Measurements from ENCODE around the gene OSBPL10. TPM values are rescaled to one million over a fixed set of nuclear protein-coding genes. Genes with fewer than 3 reads are reported as not detected.

Gene OSBPL10
- total and polyA plus RNA-seq, 2 of the 4 experiments (the other 2 are of a cell fraction), result 9.5 to 10.1 TPM

DNA sequence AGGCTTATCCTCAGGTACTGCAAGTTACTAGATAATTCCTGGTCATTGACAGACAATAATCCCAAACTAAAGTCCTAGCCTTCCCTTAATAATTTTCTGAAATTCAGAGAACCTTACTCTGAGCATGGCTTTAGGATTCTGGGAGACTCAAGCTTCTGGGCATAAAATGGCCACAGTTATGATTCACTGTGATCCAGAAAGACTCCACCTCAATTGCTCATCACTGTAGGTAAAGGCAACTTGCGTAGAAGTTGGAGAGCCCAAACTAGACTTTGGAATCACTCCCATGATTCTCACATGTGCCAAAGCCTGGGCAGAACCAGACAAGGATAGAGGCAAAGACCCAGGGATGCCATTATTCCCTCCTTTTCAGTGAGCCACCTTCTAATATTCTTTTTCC lies 195.3 kb downstream of the OSBPL10 start:
- in situ Hi-C loops (cut with MboI; ENCODE audit: low sequenced_read_pairs), result no loop called here
- no CpG with 5 or more reads among the region's 1 CpG for WGBS, 2 experiments (ENCODE audit: extremely low coverage in 2 of 2, insufficient read length in 1 of 2)
- Histone ChIP-seq H3K9ac (ENCODE audit: low read depth, low read length) (no peak overlapping the region), H2BK15ac (ENCODE audit: low read depth, low read length) (no peak overlapping the region), H3K36me3 (ENCODE audit: control insufficient read depth, insufficient read depth, low read length) (no peaks in the 10 kb centered on the region), H3K4me3 (ENCODE audit: insufficient read depth, low read depth, low read length) (no peak overlapping the region), H3K4ac (ENCODE audit: low read depth, low read length) (no peak overlapping the region), H3K9me1 (ENCODE audit: insufficient read depth, low read length) (no peaks in the 10 kb centered on the region), H2AK9ac (replicated peaks; ENCODE audit: low read depth, low read length, poor library complexity) (no peak overlapping the region), H2BK5ac (ENCODE audit: low read depth, low read length, poor library complexity, severe bottlenecking) (no peak overlapping the region), H3K18ac (ENCODE audit: low read depth, low read length) (no peak overlapping the region), H2BK20ac (ENCODE audit: low read depth, low read length) (no peak overlapping the region), H3K4me2 (ENCODE audit: low read depth, low read length) (no peak overlapping the region), H3K79me1 (ENCODE audit: low read depth in 1 of 2, low read length in 2 of 2) (no peaks in the 10 kb centered on the region), H3K4me1 (ENCODE audit: control insufficient read depth, insufficient read depth, low read length) (no peaks in the 10 kb centered on the region), H3K14ac (replicated peaks; ENCODE audit: low read depth, low read length) (no peak overlapping the region), H4K5ac (ENCODE audit: low read depth, low read length) (no peak overlapping the region), H3K23ac (ENCODE audit: low read depth, low read length) (no peak overlapping the region), H3K56ac (ENCODE audit: extremely low read depth, insufficient read depth, low read length) (no peak overlapping the region), H3K9me3 (ENCODE audit: control insufficient read depth, insufficient read depth, low read length) (no peaks in the 10 kb centered on the region), H2AK5ac (ENCODE audit: low read depth, low read length) (no peak overlapping the region), H4K8ac (ENCODE audit: low read depth in 2 of 2, low read length in 2 of 2) (no peak overlapping the region), H3K27me3 (ENCODE audit: control insufficient read depth, insufficient read depth, low read length) (no peaks in the 10 kb centered on the region), H2BK120ac (ENCODE audit: low read depth, low read length) (no peak overlapping the region), H2AFZ (replicated peaks; ENCODE audit: low read length, poor library complexity) (no peak overlapping the region), H3K27ac (ENCODE audit: insufficient read depth, low read length) (no peak overlapping the region), H4K20me1 (ENCODE audit: insufficient read depth, low read length) (no peaks in the 10 kb centered on the region), H4K91ac (ENCODE audit: insufficient read depth, low read depth, low read length) (no peak overlapping the region)
- intact Hi-C loops (cut with micrococcal nuclease), result no loop called here
- BruUV-seq (replicated peaks), result no TSS peak
- ChIA-PET POLR2A (ENCODE audit: unreplicated experiment) (no interaction called here), CTCF (interaction anchor here (0.6 kb wide), 1 partner anchor 61 kb away, joined by 3 read pairs; no protein-coding TSS in a partner anchor)
- TF ChIP-seq SMC3 (IDR thresholded peaks at IDR 0.05; ENCODE audit: low read depth, low read length) (no peak), NFE2L2 (IDR thresholded peaks at IDR 0.05; ENCODE audit: low read depth, low read length) (no peak), MXI1 (IDR thresholded peaks at IDR 0.05; ENCODE audit: borderline replicate concordance, low read depth, low read length) (no peak), RFX5 (IDR thresholded peaks at IDR 0.05; ENCODE audit: low read depth, low read length) (no peak)
- dilution Hi-C loops (cut with HindIII; ENCODE audit: low sequenced_read_pairs, unreplicated experiment), result no loop called here
- DNase-seq (no peak), ATAC-seq (ENCODE audit: low read depth) (no peak)
